GM23338 (cell line): ENCODE data around the gene HOXA2. TPM values are rescaled to one million over a fixed set of nuclear protein-coding genes. Genes with fewer than 3 reads are reported as not detected.

ENCODE experiments used
- ATAC-seq: fragments of 200-7000 bp; cut with Tn5 transposase; 3 replicates; pipeline ENCODE4 v1.9.1; 2020
- DNase-seq: peaks from one replicate; pipeline ENCODE4 v3.0.0-alpha.2; 2015; ENCODE audit warnings: low spot score
- H2AFZ ChIP-seq: fragments of 200-600 bp; sonication (generic); 2 replicates; pipeline ENCODE4 v1.8.0; 2016; ENCODE audit warnings: antibody characterized with exemption, mild to moderate bottlenecking, moderate library complexity
- H3F3A ChIP-seq: fragments of 200-600 bp; sonication (generic); replicated peaks from 2 replicates; pipeline ENCODE4 v1.8.0; 2017; ENCODE audit warnings: antibody characterized with exemption, mixed run types, low read depth
- H3K27ac ChIP-seq: fragments of 200-600 bp; sonication (generic); 2 replicates; pipeline ENCODE4 v1.6.1; 2016; ENCODE audit warnings: low read depth
- H3K27me3 ChIP-seq: fragments of 200-600 bp; sonication (generic); 2 replicates; pipeline ENCODE4 v1.8.0; 2016; ENCODE audit warnings: mild to moderate bottlenecking, mixed run types, moderate library complexity; ENCODE audit not compliant: insufficient read depth
- H3K36me3 ChIP-seq: fragments of 200-600 bp; sonication (generic); 2 replicates; pipeline ENCODE4 v1.8.0; 2016; ENCODE audit warnings: mild to moderate bottlenecking; ENCODE audit not compliant: insufficient read depth
- H3K4me1 ChIP-seq: fragments of 200-600 bp; sonication (generic); 2 replicates; pipeline ENCODE4 v1.8.0; 2016; ENCODE audit warnings: mild to moderate bottlenecking, moderate library complexity; ENCODE audit not compliant: insufficient read depth
- H3K4me2 ChIP-seq: fragments of 200-600 bp; sonication (generic); 2 replicates; pipeline ENCODE4 v1.7.1; 2017; ENCODE audit warnings: mixed run types
- H3K4me3 ChIP-seq: fragments of 200-600 bp; sonication (generic); 2 replicates; pipeline ENCODE4 v1.6.1; 2016; ENCODE audit warnings: mixed run types
- H3K79me2 ChIP-seq: fragments of 200-600 bp; sonication (generic); replicated peaks from 2 replicates; pipeline ENCODE4 v1.8.0; 2017; ENCODE audit warnings: mild to moderate bottlenecking; ENCODE audit not compliant: insufficient read depth
- H3K9me2 ChIP-seq: fragments of 200-600 bp; sonication (generic); 2 replicates; pipeline ENCODE4 v1.8.0; 2017; ENCODE audit not compliant: insufficient read depth
- H4K20me1 ChIP-seq: fragments of 200-600 bp; sonication (generic); replicated peaks from 2 replicates; pipeline ENCODE4 v1.8.0; 2017; ENCODE audit warnings: mild to moderate bottlenecking; ENCODE audit not compliant: insufficient read depth
- H3K27ac Mint-ChIP-seq: 2 replicates; pipeline ENCODE4 v1.8.0; 2020; ENCODE audit warnings: inconsistent platforms, mild to moderate bottlenecking, moderate library complexity, mixed read lengths
- H3K27me3 Mint-ChIP-seq: 3 replicates; pipeline ENCODE4 v1.8.0; 2022; ENCODE audit warnings: low read depth, mild to moderate bottlenecking, moderate library complexity, mixed read lengths, inconsistent platforms; ENCODE audit not compliant: insufficient read depth, poor library complexity
- H3K36me3 Mint-ChIP-seq: 3 replicates; pipeline ENCODE4 v1.8.0; 2021; ENCODE audit warnings: low read depth, mild to moderate bottlenecking, inconsistent platforms, moderate library complexity, mixed read lengths
- H3K4me1 Mint-ChIP-seq: 3 replicates; pipeline ENCODE4 v1.8.0; 2020; ENCODE audit warnings: mild to moderate bottlenecking, inconsistent platforms, mixed read lengths
- H3K4me3 Mint-ChIP-seq: 3 replicates; pipeline ENCODE4 v1.8.0; 2021; ENCODE audit warnings: moderate library complexity, mild to moderate bottlenecking, inconsistent platforms, mixed read lengths
- H3K9me3 Mint-ChIP-seq: 3 replicates; pipeline ENCODE4 v1.8.0; 2020; ENCODE audit warnings: moderate library complexity, mild to moderate bottlenecking, inconsistent platforms, mixed read lengths
- EZH2 ChIP-seq: fragments of 200-600 bp; sonication (generic); IDR thresholded peaks from one replicate; pipeline ENCODE4 v1.8.0; 2017; ENCODE audit warnings: antibody characterized with exemption, mild to moderate bottlenecking, low read depth; ENCODE audit not compliant: unreplicated experiment
- EZH2phosphoT487 ChIP-seq: fragments of 200-600 bp; sonication (generic); IDR thresholded peaks from one replicate; pipeline ENCODE4 v1.8.1; 2018; ENCODE audit warnings: antibody characterized with exemption; ENCODE audit not compliant: unreplicated experiment
- JUNB ChIP-seq: IDR thresholded peaks from one replicate; pipeline ENCODE4 v1.6.1; 2016; ENCODE audit warnings: antibody characterized with exemption; ENCODE audit not compliant: unreplicated experiment
- ZNF462 ChIP-seq: fragments of 250-450 bp; sonication (Bioruptor Pico); IDR thresholded peaks from 2 replicates; pipeline ENCODE4 v1.5.0; 2020; ENCODE audit warnings: mild to moderate bottlenecking, moderate library complexity
- polyA plus RNA-seq: library from polyadenylated mRNA; unstranded; fragments of >200 nt; fragmentation: Nextera tagmentation; extraction: Ambion mirVana; gene quantifications from 2 replicates; pipeline ENCODE4 v1.2.1, GENCODE V29; 2016
- total RNA-seq: library from RNA; depleted of rRNA; stranded (reverse); fragments of >200 nt; shearing (Covaris generic); gene quantifications from 2 replicates; pipeline ENCODE4 v1.2.3, GENCODE V29; 2014

HOXA2 gene
- total and polyA plus RNA-seq, 2 experiments from 2014 or later = not detected

DNA sequence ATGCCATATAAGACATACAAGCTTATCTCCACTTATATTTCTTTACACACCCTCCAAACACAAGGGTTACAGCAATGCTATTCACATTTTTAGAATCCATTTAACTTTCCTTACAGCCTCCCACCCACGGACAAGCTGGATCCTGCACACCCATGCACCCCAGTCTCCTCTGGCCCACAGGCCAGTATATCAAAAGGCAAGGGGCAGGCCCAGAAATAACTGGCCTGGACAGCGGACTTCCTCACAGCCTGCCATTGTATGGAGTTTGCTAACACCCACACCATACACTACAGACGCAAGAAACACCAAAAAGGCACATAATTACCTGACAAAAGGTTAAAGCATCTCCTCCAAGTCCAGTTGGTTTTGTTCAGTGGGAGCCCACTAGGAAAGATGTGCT, 16.1 kb upstream of the HOXA2 start:
- H2AFZ ChIP-seq = no peak overlapping the region
- H3K36me3 ChIP-seq = no peaks in the 10 kb centered on the region
- H3K27ac ChIP-seq = no peak overlapping the region
- no peak for ATAC-seq
- Mint-ChIP-seq H3K9me3 (peaks cover 10% of the 10 kb centered on the region; the same call in 1 of the 3 replicates), H3K4me1 (peaks cover 10% of the 10 kb centered on the region), H3K27me3 (peaks cover 96% of the 10 kb centered on the region), H3K4me3 (no peak overlapping the region), H3K27ac (no peak overlapping the region), H3K36me3 (no peaks in the 10 kb centered on the region)
- peaks cover 63% of the 10 kb centered on the region for H4K20me1 ChIP-seq
- H3K4me1 ChIP-seq = peaks cover 30% of the 10 kb centered on the region
- peaks cover 97% of the 10 kb centered on the region for H3K27me3 ChIP-seq
- DNase-seq = no peak
- H3K9me2 ChIP-seq = no peaks in the 10 kb centered on the region
- H3F3A ChIP-seq = peaks cover 47% of the 10 kb centered on the region
- H3K4me3 ChIP-seq = no peak overlapping the region
- H3K79me2 ChIP-seq = no peaks in the 10 kb centered on the region
- TF ChIP-seq ZNF462 (no peak), EZH2 (peak; percentile 60)
- H3K4me2 ChIP-seq = 0 out of 2 replicates have a peak overlapping the region, but pooled peaks have one; percentile 57

- peaks cover 95% of the 10 kb centered on the region for H3K27me3 Mint-ChIP-seq
- no peak for ATAC-seq
- no peak overlapping the region for H3K27ac ChIP-seq
Observed at GRCh38 chr7:27117887-27118491, 15.5 kb upstream of the HOXA2 start.

More at GRCh38 chr7:27117887-27118491, 15.5 kb upstream of the HOXA2 start:
- Histone ChIP-seq H3K9me2 (no peaks in the 10 kb centered on the region), H3K36me3 (no peaks in the 10 kb centered on the region), H3K79me2 (no peaks in the 10 kb centered on the region), H4K20me1 (peaks cover 62% of the 10 kb centered on the region), H3F3A (peaks cover 48% of the 10 kb centered on the region), H3K27me3 (peaks cover 97% of the 10 kb centered on the region), H3K4me1 (peaks cover 34% of the 10 kb centered on the region), H3K4me2 (peak overlapping the region; percentile 57), H2AFZ (no peak overlapping the region), H3K4me3 (0 out of 2 replicates have a peak overlapping the region, but pooled peaks have one; percentile 32)
- H3K4me1 Mint-ChIP-seq = peaks cover 9% of the 10 kb centered on the region
- H3K9me3 Mint-ChIP-seq = peaks cover 8% of the 10 kb centered on the region; the same call in 1 of the 3 replicates
- peak; percentile 44 for DNase-seq
- TF ChIP-seq EZH2phosphoT487 = peak; percentile 71
- TF ChIP-seq JUNB = no peak
- peak; percentile 89 for TF ChIP-seq EZH2
- H3K27ac Mint-ChIP-seq = no peak overlapping the region
- H3K4me3 Mint-ChIP-seq = no peak overlapping the region; the same call in 2 of the 3 replicates
- H3K36me3 Mint-ChIP-seq = no peaks in the 10 kb centered on the region
